ENCODE measurements around the gene NSG1. TPM values are rescaled to one million over a fixed set of nuclear protein-coding genes. Genes with fewer than 3 reads are reported as not detected.

NSG1 gene
- total RNA-seq, 1 donor: not detected

DNA sequence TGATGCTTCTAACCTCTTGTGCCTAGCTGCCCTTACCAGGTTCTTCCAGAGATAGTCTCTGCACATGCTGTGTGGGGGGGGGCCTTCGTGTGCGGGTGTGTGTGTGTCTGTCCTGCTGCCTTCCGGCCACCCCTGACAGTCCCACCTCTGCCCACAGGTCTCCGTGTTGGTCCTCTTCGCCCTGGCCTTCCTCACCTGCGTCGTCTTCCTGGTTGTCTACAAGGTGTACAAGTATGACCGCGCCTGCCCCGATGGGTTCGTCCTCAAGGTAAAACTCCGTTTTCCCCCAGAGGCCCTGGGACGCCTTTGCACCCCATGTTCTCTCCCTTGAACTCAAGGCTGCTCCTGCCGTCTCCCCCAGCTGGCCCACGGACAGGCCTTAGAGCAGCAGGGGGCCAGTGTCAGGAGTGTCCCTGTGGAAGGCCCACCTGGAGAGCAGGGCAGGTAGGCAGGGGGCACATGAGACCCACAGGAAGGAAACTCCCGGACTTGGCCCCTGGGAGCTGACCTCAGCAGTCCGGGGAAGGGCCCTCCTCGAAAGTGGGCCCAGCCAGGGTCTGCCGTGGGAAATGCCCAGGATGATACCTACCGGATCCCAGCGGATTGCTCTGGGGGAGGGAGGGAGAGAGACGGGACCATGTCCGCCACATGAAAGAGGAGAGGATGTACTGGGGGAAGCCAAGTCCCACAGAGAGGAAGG, 22.7 kb downstream of the NSG1 start:
- Histone ChIP-seq H3K79me2 (ENCODE audit: insufficient read depth, low read length) (no peaks in the 10 kb centered on the region), H3K27ac (ENCODE audit: low read depth, low read length) (no peak overlapping the region), H3K9me3 (ENCODE audit: low read depth, low read length) (no peaks in the 10 kb centered on the region), H4K20me1 (ENCODE audit: insufficient read depth, low read length) (no peaks in the 10 kb centered on the region), H3K36me3 (ENCODE audit: insufficient read depth, low read length) (no peaks in the 10 kb centered on the region), H3K27me3 (ENCODE audit: insufficient read depth, low read length) (peaks cover 6% of the 10 kb centered on the region), H3K4me3 (ENCODE audit: insufficient read depth, low read length) (no peak overlapping the region), H3K4me1 (ENCODE audit: insufficient read depth, low read length) (no peaks in the 10 kb centered on the region), H3K4me2 (ENCODE audit: insufficient read depth, low read length) (no peak overlapping the region), H2AFZ (ENCODE audit: low read length) (no peak overlapping the region)
- TF ChIP-seq, protein P1, sequence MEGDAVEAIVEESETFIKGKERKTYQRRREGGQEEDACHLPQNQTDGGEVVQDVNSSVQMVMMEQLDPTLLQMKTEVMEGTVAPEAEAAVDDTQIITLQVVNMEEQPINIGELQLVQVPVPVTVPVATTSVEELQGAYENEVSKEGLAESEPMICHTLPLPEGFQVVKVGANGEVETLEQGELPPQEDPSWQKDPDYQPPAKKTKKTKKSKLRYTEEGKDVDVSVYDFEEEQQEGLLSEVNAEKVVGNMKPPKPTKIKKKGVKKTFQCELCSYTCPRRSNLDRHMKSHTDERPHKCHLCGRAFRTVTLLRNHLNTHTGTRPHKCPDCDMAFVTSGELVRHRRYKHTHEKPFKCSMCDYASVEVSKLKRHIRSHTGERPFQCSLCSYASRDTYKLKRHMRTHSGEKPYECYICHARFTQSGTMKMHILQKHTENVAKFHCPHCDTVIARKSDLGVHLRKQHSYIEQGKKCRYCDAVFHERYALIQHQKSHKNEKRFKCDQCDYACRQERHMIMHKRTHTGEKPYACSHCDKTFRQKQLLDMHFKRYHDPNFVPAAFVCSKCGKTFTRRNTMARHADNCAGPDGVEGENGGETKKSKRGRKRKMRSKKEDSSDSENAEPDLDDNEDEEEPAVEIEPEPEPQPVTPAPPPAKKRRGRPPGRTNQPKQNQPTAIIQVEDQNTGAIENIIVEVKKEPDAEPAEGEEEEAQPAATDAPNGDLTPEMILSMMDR (IDR thresholded peaks at IDR 0.05; ENCODE audit: extremely low read depth, low read depth, low read length): no peak
- DNase-seq (ENCODE audit: insufficient read length, low spot score, missing footprints): no peak

DNA sequence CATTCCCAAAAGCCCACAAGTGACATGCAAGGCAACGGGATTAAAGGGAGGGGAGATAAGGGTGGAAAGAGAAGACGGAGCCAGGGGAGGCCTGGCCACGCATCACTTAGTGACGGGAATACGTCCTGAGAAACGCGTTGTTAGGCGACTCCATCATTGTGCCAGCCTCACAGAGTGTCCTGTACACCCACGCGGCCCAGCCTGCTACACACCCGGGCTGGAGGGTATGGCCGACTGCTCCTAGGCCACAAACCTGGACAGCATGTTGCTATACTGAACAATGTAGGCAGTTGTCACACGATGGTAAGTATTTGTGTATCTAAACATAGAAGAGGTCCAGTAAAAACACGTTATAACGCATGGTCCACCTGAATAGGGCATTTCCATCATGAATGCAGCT, 23.4 kb downstream of the NSG1 start:
- H3K9me3 ChIP-seq (ENCODE audit: low read depth, low read length): no peaks in the 10 kb centered on the region
- DNase-seq (ENCODE audit: insufficient read length, low spot score, missing footprints): no peak
- peaks cover 6% of the 10 kb centered on the region for H3K27me3 ChIP-seq (ENCODE audit: insufficient read depth, low read length)
- H3K79me2 ChIP-seq (ENCODE audit: insufficient read depth, low read length): no peaks in the 10 kb centered on the region
- H2AFZ ChIP-seq (ENCODE audit: low read length): no peak overlapping the region
- no peaks in the 10 kb centered on the region for H3K4me1 ChIP-seq (ENCODE audit: insufficient read depth, low read length)
- H3K36me3 ChIP-seq (ENCODE audit: insufficient read depth, low read length): no peaks in the 10 kb centered on the region
- H3K27ac ChIP-seq (ENCODE audit: low read depth, low read length): no peak overlapping the region
- no peak overlapping the region for H3K4me3 ChIP-seq (ENCODE audit: insufficient read depth, low read length)
- no peaks in the 10 kb centered on the region for H4K20me1 ChIP-seq (ENCODE audit: insufficient read depth, low read length)
- TF ChIP-seq, protein P1 (IDR thresholded peaks at IDR 0.05; ENCODE audit: extremely low read depth, low read depth, low read length): no peak
- no peak overlapping the region for H3K4me2 ChIP-seq (ENCODE audit: insufficient read depth, low read length)

DNA sequence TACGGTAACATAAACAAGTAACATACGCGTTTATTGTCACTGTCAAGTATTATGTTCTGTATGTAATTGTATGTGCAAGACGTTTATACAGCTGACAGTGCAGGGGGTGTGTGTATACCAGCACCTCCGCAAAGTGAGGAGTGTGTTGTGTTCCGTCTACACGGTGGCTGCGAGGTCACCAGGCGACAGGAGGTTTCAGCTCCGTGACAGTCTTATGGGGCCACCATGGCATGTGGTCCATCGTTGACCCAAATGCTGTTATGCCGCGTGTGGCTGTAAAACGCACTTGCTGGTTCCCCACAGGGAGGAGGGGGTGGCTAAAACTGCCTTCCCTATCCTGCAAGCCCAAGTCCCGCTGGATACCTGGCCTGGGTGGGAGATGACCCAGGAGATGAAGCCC, 25.0 kb downstream of the NSG1 start:
- H3K4me3 ChIP-seq (ENCODE audit: insufficient read depth, low read length): no peak overlapping the region
- TF ChIP-seq, protein P1 (IDR thresholded peaks at IDR 0.05; ENCODE audit: extremely low read depth, low read depth, low read length): no peak
- H2AFZ ChIP-seq (ENCODE audit: low read length): no peak overlapping the region
- H3K27me3 ChIP-seq (ENCODE audit: insufficient read depth, low read length): peaks cover 6% of the 10 kb centered on the region
- DNase-seq (ENCODE audit: insufficient read length, low spot score, missing footprints): peak; percentile 71
- H4K20me1 ChIP-seq (ENCODE audit: insufficient read depth, low read length): no peaks in the 10 kb centered on the region
- no peak overlapping the region for H3K27ac ChIP-seq (ENCODE audit: low read depth, low read length)
- H3K36me3 ChIP-seq (ENCODE audit: insufficient read depth, low read length): no peaks in the 10 kb centered on the region
- no peaks in the 10 kb centered on the region for H3K9me3 ChIP-seq (ENCODE audit: low read depth, low read length)
- no peak overlapping the region for H3K4me2 ChIP-seq (ENCODE audit: insufficient read depth, low read length)
- H3K79me2 ChIP-seq (ENCODE audit: insufficient read depth, low read length): no peaks in the 10 kb centered on the region
- H3K4me1 ChIP-seq (ENCODE audit: insufficient read depth, low read length): no peaks in the 10 kb centered on the region

DNA sequence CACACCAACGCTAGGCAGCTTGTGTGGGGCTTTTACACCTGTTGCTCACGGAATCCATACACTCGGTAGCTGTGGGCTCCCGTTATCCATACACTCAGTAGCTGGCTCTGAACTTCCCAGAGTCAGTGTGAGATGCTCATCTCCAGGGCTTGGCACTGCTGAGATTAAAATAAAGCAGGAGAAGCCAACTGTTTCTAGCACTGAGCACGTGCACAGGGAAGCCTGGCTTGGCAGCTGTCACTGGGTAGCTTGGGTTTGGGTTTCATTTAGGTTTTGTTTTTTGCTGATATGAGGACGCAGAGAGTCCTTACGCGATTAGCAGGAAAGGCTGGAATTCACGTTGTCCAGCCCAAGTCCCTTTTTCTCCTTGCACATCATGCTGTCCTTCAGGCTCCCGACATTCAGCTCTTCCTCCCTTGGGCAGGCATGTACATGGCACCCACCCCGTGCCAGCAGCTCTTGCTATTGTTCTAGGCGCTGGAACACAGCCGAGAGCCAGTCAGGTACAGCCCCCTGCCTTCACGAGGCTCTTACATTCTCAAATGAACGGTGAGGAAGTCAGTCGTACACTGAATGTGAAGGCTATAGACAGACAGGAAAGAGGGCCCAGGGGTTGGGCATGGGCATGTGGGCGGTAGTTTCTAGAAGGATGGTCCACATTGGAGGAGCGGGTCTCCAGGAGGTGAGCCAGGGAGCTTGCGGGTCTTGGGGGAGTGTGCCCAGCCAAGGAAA, 25.9 kb downstream of the NSG1 start:
- no peaks in the 10 kb centered on the region for H3K36me3 ChIP-seq (ENCODE audit: insufficient read depth, low read length)
- DNase-seq (ENCODE audit: insufficient read length, low spot score, missing footprints): peak; percentile 45
- TF ChIP-seq, protein P1 (IDR thresholded peaks at IDR 0.05; ENCODE audit: extremely low read depth, low read depth, low read length): no peak
- H4K20me1 ChIP-seq (ENCODE audit: insufficient read depth, low read length): no peaks in the 10 kb centered on the region
- H3K27me3 ChIP-seq (ENCODE audit: insufficient read depth, low read length): peaks cover 6% of the 10 kb centered on the region
- no peaks in the 10 kb centered on the region for H3K9me3 ChIP-seq (ENCODE audit: low read depth, low read length)
- no peak overlapping the region for H3K27ac ChIP-seq (ENCODE audit: low read depth, low read length)
- no peak overlapping the region for H2AFZ ChIP-seq (ENCODE audit: low read length)
- no peaks in the 10 kb centered on the region for H3K79me2 ChIP-seq (ENCODE audit: insufficient read depth, low read length)
- no peak overlapping the region for H3K4me2 ChIP-seq (ENCODE audit: insufficient read depth, low read length)
- H3K4me1 ChIP-seq (ENCODE audit: insufficient read depth, low read length): no peaks in the 10 kb centered on the region
- H3K4me3 ChIP-seq (ENCODE audit: insufficient read depth, low read length): no peak overlapping the region

All from osteoblast (primary cell).